ENCODE results near the gene PLCG2. TPM values are rescaled to one million over a fixed set of nuclear protein-coding genes. Genes with fewer than 3 reads are reported as not detected.

Gene PLCG2
- total and polyA plus RNA-seq, 2 of the 8 experiments (the other 6 are each of a cell fraction or from before 2014, with no cell fraction given) = 6.1 to 6.9 TPM

GRCh38 chr16:82010649-82011048, 231.6 kb downstream of the PLCG2 start:
- no peak overlapping the region for H3K56ac ChIP-seq (replicated peaks; ENCODE audit: insufficient read length, low read depth, low read length)
- no peaks in the 10 kb centered on the region for H3K23me2 ChIP-seq (ENCODE audit: low read depth, low read length)
- H3K79me2 ChIP-seq (ENCODE audit: control insufficient read depth in 1 of 2, insufficient read depth in 2 of 2, low read length in 2 of 2) = no peaks in the 10 kb centered on the region
- no peaks in the 10 kb centered on the region for H3K27me3 ChIP-seq (replicated peaks in 1 of 4; ENCODE audit: control insufficient read depth in 3 of 4, extremely low read depth in 1 of 4, insufficient read depth in 3 of 4, low read length in 3 of 4)
- H3K14ac ChIP-seq (ENCODE audit: insufficient read length) = no peak overlapping the region
- ChIA-PET POLR2A (ENCODE audit: partially characterized antibody) (no interaction called here), CTCF (ENCODE audit: partially characterized antibody) (interaction anchor here (1.3 kb wide), 1 partner anchor 71 kb away, joined by 4 read pairs; no protein-coding TSS in a partner anchor)
- H3K4me3 ChIP-seq (ENCODE audit: extremely low read depth in 1 of 4, insufficient read depth in 2 of 4, low read depth in 3 of 4, low read length in 4 of 4) = no peak overlapping the region
- no peaks in the 10 kb centered on the region for H3K4me1 ChIP-seq (replicated peaks in 1 of 4; ENCODE audit: control insufficient read depth in 3 of 4, insufficient read depth in 4 of 4, low read length in 3 of 4)
- no peak overlapping the region for H2BK120ac ChIP-seq (replicated peaks; ENCODE audit: low read depth, low read length)
- H2BK15ac ChIP-seq (ENCODE audit: low read length) = no peak overlapping the region
- DNase-seq (ENCODE audit: low read depth in 1 of 2, low spot score in 2 of 2) (no peak), FAIRE-seq (no peak)
- no peak overlapping the region for H2BK5ac ChIP-seq (ENCODE audit: low read depth, low read length)
- no peak overlapping the region for H2BK20ac ChIP-seq (ENCODE audit: low read length)
- no peaks in the 10 kb centered on the region for H3K36me3 ChIP-seq (ENCODE audit: control insufficient read depth in 2 of 4, insufficient read depth in 4 of 4, low read length in 3 of 4)
- H4K91ac ChIP-seq (replicated peaks; ENCODE audit: insufficient read length, low read length) = no peak overlapping the region
- TF ChIP-seq BRCA1 (IDR thresholded peaks at IDR 0.05; ENCODE audit: low read depth, low read length) = no peak
- TF ChIP-seq SIN3A (conservative IDR thresholded peaks at IDR 0.05 in 1 of 2, IDR thresholded peaks at IDR 0.05 in 1 of 2; ENCODE audit: low read depth in 1 of 2, low read length in 2 of 2) = no peak
- TF ChIP-seq RXRA (IDR thresholded peaks at IDR 0.05; ENCODE audit: insufficient read depth, low read depth, low read length) = no peak
- TF ChIP-seq ASH2L (IDR thresholded peaks at IDR 0.05; ENCODE audit: low read length) = no peak
- TF ChIP-seq SUZ12 (IDR thresholded peaks at IDR 0.05; ENCODE audit: low read length) = no peak
- TF ChIP-seq ATF2 (IDR thresholded peaks at IDR 0.05; ENCODE audit: low read length) = no peak
- no peaks in the 10 kb centered on the region for H4K20me1 ChIP-seq (replicated peaks in 1 of 2; ENCODE audit: control insufficient read depth in 1 of 2, insufficient read depth in 2 of 2, low read length in 2 of 2)
- H2AFZ ChIP-seq (ENCODE audit: low read length) = no peak overlapping the region
- H3K18ac ChIP-seq (ENCODE audit: extremely low read depth, low read length) = no peak overlapping the region
- peaks cover 22 to 39% of the 10 kb centered on the region in 2 experiments for H3K9me3 ChIP-seq (ENCODE audit: insufficient read depth in 2 of 2, low read depth in 1 of 2, low read length in 1 of 2)
- no peak overlapping the region for H2BK12ac ChIP-seq (ENCODE audit: low read depth, low read length)
- no peak overlapping the region for H3K23ac ChIP-seq (ENCODE audit: insufficient read length)
- H3K4me2 ChIP-seq (ENCODE audit: insufficient read depth in 1 of 2, low read depth in 2 of 2, low read length in 2 of 2) = no peak overlapping the region
- H3K4ac ChIP-seq (replicated peaks; ENCODE audit: insufficient read length, low read depth, low read length) = no peak overlapping the region
- H3K9ac ChIP-seq (replicated peaks in 1 of 4; ENCODE audit: extremely low read depth in 1 of 4, low read depth in 3 of 4, low read length in 3 of 4) = no peak overlapping the region
- no peaks in the 10 kb centered on the region for H3K79me1 ChIP-seq (ENCODE audit: low read depth, low read length)
- no peak overlapping the region for H4K5ac ChIP-seq (ENCODE audit: insufficient read length, low read depth, low read length)
- no peak overlapping the region for H4K8ac ChIP-seq (ENCODE audit: extremely low read depth, insufficient read depth, low read length)
- no peak overlapping the region for H3K27ac ChIP-seq (ENCODE audit: low read depth, low read length)
- H2AK5ac ChIP-seq (ENCODE audit: low read depth, low read length) = no peak overlapping the region
- 86% methylated on average over 8 of the region's 8 CpGs; no CpG with 5 or more reads in 1 of the 2 experiments for WGBS, 2 experiments (ENCODE audit: extremely low coverage in 1 of 2, insufficient coverage in 1 of 2, insufficient read length in 1 of 2, insufficient replicate concordance in 2 of 2, low coverage in 1 of 2, low lambda C conversion rate in 2 of 2, missing lambda C conversion rate in 1 of 2)
